ENCODE results near the gene BDH1. TPM values are rescaled to one million over a fixed set of nuclear protein-coding genes. Genes with fewer than 3 reads are reported as not detected.

The BDH1 gene
- total and polyA plus RNA-seq, 2 experiments from 2014 or later = 21.4 to 26.1 TPM

- TF ChIP-seq CTCF (IDR thresholded peaks at IDR 0.05; ENCODE audit: low read depth, low read length) = no peak
- Histone ChIP-seq H3K4me1 (ENCODE audit: low read depth) (no peaks in the 10 kb centered on the region), H3K27ac (no peak overlapping the region), H3K9me3 (ENCODE audit: low read depth) (no peaks in the 10 kb centered on the region), H3K27me3 (no peaks in the 10 kb centered on the region), H3K36me3 (no peaks in the 10 kb centered on the region), H3K4me3 (no peak overlapping the region)
- DNase-seq (ENCODE audit: low read depth in 1 of 2, low spot score in 1 of 2) = no peak
Observed at GRCh38 chr3:197546307-197547085, 9.3 kb downstream of the BDH1 start.

GRCh38 chr3:197545571-197545970 is 10.2 kb downstream of the BDH1 start:
- Histone ChIP-seq H3K27me3 (no peaks in the 10 kb centered on the region), H3K4me1 (ENCODE audit: low read depth) (no peaks in the 10 kb centered on the region), H3K4me3 (no peak overlapping the region), H3K9me3 (ENCODE audit: low read depth) (no peaks in the 10 kb centered on the region), H3K36me3 (no peaks in the 10 kb centered on the region), H3K27ac (no peak overlapping the region)
- TF ChIP-seq CTCF (IDR thresholded peaks at IDR 0.05; ENCODE audit: low read depth, low read length) = no peak
- no peak for DNase-seq (ENCODE audit: low read depth in 1 of 2, low spot score in 1 of 2)

GRCh38 chr3:197545101-197545500 is 10.7 kb downstream of the BDH1 start:
- H3K4me3 ChIP-seq = no peak overlapping the region
- H3K36me3 ChIP-seq = no peaks in the 10 kb centered on the region
- no peaks in the 10 kb centered on the region for H3K9me3 ChIP-seq (ENCODE audit: low read depth)
- H3K4me1 ChIP-seq (ENCODE audit: low read depth) = no peaks in the 10 kb centered on the region
- no peak overlapping the region for H3K27ac ChIP-seq
- TF ChIP-seq CTCF (IDR thresholded peaks at IDR 0.05; ENCODE audit: low read depth, low read length) = no peak
- DNase-seq (ENCODE audit: low read depth in 1 of 2, low spot score in 1 of 2) = no peak
- no peaks in the 10 kb centered on the region for H3K27me3 ChIP-seq

GRCh38 chr3:197542741-197543454 is 12.9 kb downstream of the BDH1 start:
- no peak for TF ChIP-seq CTCF (IDR thresholded peaks at IDR 0.05; ENCODE audit: low read depth, low read length)
- H3K4me3 ChIP-seq = no peak overlapping the region
- H3K27me3 ChIP-seq = no peaks in the 10 kb centered on the region
- no peak overlapping the region for H3K27ac ChIP-seq
- no peak for DNase-seq (ENCODE audit: low read depth in 1 of 2, low spot score in 1 of 2)
- no peaks in the 10 kb centered on the region for H3K36me3 ChIP-seq
- no peaks in the 10 kb centered on the region for H3K9me3 ChIP-seq (ENCODE audit: low read depth)
- no peaks in the 10 kb centered on the region for H3K4me1 ChIP-seq (ENCODE audit: low read depth)

GRCh38 chr3:197541756-197542539 is 13.8 kb downstream of the BDH1 start:
- H3K27me3 ChIP-seq = no peaks in the 10 kb centered on the region
- no peak overlapping the region for H3K27ac ChIP-seq
- no peak for TF ChIP-seq CTCF (IDR thresholded peaks at IDR 0.05; ENCODE audit: low read depth, low read length)
- no peaks in the 10 kb centered on the region for H3K4me1 ChIP-seq (ENCODE audit: low read depth)
- no peaks in the 10 kb centered on the region for H3K36me3 ChIP-seq
- peak; percentile 76 to 91 for DNase-seq (ENCODE audit: low read depth in 1 of 2, low spot score in 1 of 2)
- H3K4me3 ChIP-seq = no peak overlapping the region
- H3K9me3 ChIP-seq (ENCODE audit: low read depth) = no peaks in the 10 kb centered on the region
